Loucy (cell line): ENCODE data around the gene WFDC11.

Source experiments
- H2AFZ ChIP-seq: fragments of 200-600 bp; sonication (generic); 2 replicates; pipeline ENCODE4 v1.6.0; 2016; ENCODE audit warnings: antibody characterized with exemption, mild to moderate bottlenecking, low read length, moderate library complexity
- H3F3A ChIP-seq: fragments of 200-600 bp; 2 replicates; pipeline ENCODE4 v1.6.0; 2016; ENCODE audit warnings: antibody characterized with exemption, low read depth, mild to moderate bottlenecking
- H3K27me3 ChIP-seq: fragments of 200-600 bp; sonication (generic); 2 replicates; pipeline ENCODE4 v1.6.1; 2014; ENCODE audit warnings: low read length, mild to moderate bottlenecking; ENCODE audit not compliant: insufficient read depth, poor library complexity, severe bottlenecking
- H3K36me3 ChIP-seq: fragments of 200-600 bp; sonication (generic); 2 replicates; pipeline ENCODE4 v1.6.1; 2016; ENCODE audit warnings: low read length; ENCODE audit not compliant: insufficient read depth
- H3K4me1 ChIP-seq: fragments of 200-600 bp; sonication (generic); 2 replicates; pipeline ENCODE4 v1.5.1; 2014; ENCODE audit warnings: low read length, mild to moderate bottlenecking; ENCODE audit not compliant: insufficient read depth, poor library complexity, severe bottlenecking
- H3K4me2 ChIP-seq: fragments of 200-600 bp; sonication (generic); 2 replicates; pipeline ENCODE4 v1.6.0; 2014; ENCODE audit warnings: antibody characterized with exemption, low read length, low read depth, mild to moderate bottlenecking; ENCODE audit not compliant: poor library complexity, severe bottlenecking
- H3K4me3 ChIP-seq: fragments of 200-600 bp; sonication (generic); 2 replicates; pipeline ENCODE4 v1.5.1; 2014; ENCODE audit warnings: low read length, mild to moderate bottlenecking, mixed read lengths; ENCODE audit not compliant: poor library complexity, severe bottlenecking
- H3K79me2 ChIP-seq: fragments of 200-600 bp; sonication (generic); 2 replicates; pipeline ENCODE4 v1.6.1; 2014; ENCODE audit warnings: low read length; ENCODE audit not compliant: insufficient read depth
- H3K9ac ChIP-seq: fragments of 200-600 bp; sonication (generic); 2 replicates; pipeline ENCODE4 v1.6.0; 2014; ENCODE audit warnings: mild to moderate bottlenecking, low read depth, low read length, moderate library complexity; ENCODE audit not compliant: poor library complexity, severe bottlenecking
- H3K9me2 ChIP-seq: fragments of 200-600 bp; sonication (generic); replicated peaks from 2 replicates; pipeline ENCODE4 v1.6.1; 2016; ENCODE audit warnings: low read depth, low read length, mixed read lengths
- H3K9me3 ChIP-seq: fragments of 200-600 bp; sonication (generic); 2 replicates; pipeline ENCODE4 v1.6.1; 2014; ENCODE audit warnings: mild to moderate bottlenecking, antibody characterized with exemption, low read length, low read depth; ENCODE audit not compliant: insufficient read depth
- H4K20me1 ChIP-seq: fragments of 200-600 bp; sonication (generic); 2 replicates; pipeline ENCODE4 v1.6.0; 2014; ENCODE audit warnings: antibody characterized with exemption, low read length, mild to moderate bottlenecking; ENCODE audit not compliant: insufficient read depth, poor library complexity, severe bottlenecking
- EZH2phosphoT487 ChIP-seq: fragments of 200-600 bp; IDR thresholded peaks from 2 replicates; pipeline ENCODE4 v1.6.1; 2018; ENCODE audit warnings: antibody characterized with exemption, mild to moderate bottlenecking, moderate library complexity, borderline replicate concordance
- TF ChIP-seq, protein P1 (sequence below): fragments of 200-600 bp; sonication (generic); conservative IDR thresholded peaks from 2 replicates; pipeline ENCODE4 v1.5.1; 2014; ENCODE audit warnings: mild to moderate bottlenecking, antibody characterized with exemption, low read length

The WFDC11 gene

DNA sequence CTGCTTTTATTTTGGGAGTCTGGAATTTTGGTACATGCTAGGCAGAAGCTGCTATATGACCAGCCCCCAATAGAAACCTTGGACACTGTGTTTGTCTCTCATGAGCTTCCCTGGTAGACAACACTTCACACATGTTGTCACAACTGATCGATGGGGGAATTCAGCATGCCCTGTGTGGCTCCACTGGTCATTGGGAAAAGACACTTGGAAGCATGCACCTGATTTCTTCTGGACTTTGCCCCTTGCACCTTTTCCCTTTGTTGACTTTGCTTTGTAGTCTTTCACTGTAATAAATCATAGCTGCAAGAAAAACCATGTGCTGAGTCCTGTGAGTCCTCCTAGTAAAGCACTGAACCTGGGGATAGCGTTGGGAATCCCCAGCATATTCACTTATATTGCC, 48.4 kb downstream of the WFDC11 start:
- Histone ChIP-seq H3K9me2 (no peaks in the 10 kb centered on the region; the same call in 1 of the 2 replicates), H3K36me3 (no peaks in the 10 kb centered on the region), H4K20me1 (no peaks in the 10 kb centered on the region), H3K9ac (no peak overlapping the region), H2AFZ (no peak overlapping the region), H3K4me1 (no peaks in the 10 kb centered on the region), H3F3A (no peaks in the 10 kb centered on the region), H3K79me2 (no peaks in the 10 kb centered on the region), H3K27me3 (no peaks in the 10 kb centered on the region), H3K9me3 (no peaks in the 10 kb centered on the region), H3K4me3 (no peak overlapping the region), H3K4me2 (no peak overlapping the region)
- no peak for TF ChIP-seq EZH2phosphoT487
- TF ChIP-seq, protein P1, sequence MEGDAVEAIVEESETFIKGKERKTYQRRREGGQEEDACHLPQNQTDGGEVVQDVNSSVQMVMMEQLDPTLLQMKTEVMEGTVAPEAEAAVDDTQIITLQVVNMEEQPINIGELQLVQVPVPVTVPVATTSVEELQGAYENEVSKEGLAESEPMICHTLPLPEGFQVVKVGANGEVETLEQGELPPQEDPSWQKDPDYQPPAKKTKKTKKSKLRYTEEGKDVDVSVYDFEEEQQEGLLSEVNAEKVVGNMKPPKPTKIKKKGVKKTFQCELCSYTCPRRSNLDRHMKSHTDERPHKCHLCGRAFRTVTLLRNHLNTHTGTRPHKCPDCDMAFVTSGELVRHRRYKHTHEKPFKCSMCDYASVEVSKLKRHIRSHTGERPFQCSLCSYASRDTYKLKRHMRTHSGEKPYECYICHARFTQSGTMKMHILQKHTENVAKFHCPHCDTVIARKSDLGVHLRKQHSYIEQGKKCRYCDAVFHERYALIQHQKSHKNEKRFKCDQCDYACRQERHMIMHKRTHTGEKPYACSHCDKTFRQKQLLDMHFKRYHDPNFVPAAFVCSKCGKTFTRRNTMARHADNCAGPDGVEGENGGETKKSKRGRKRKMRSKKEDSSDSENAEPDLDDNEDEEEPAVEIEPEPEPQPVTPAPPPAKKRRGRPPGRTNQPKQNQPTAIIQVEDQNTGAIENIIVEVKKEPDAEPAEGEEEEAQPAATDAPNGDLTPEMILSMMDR: no peak

DNA sequence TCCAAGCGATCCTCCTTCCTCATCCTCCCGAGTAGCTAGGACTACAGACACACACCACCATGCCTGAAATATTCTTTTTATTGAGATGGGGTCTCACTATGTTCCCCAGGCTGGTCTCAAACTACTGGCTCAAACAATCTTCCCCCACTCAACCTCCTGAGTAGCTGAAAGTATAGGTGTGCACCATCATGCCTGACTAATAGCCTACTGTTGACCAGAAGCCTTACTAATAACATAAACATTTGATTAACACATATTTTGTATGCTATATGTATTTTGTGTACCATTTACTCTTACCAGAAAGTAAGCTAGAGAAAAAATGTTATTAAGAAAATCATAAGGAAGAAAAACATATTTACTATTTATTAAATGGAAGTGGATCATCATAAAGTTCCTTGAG, 52.4 kb downstream of the WFDC11 start:
- Histone ChIP-seq H3K4me1 (no peaks in the 10 kb centered on the region), H3K9ac (no peak overlapping the region), H3K4me2 (no peak overlapping the region), H2AFZ (no peak overlapping the region), H3K27me3 (no peaks in the 10 kb centered on the region), H3K79me2 (no peaks in the 10 kb centered on the region), H3K4me3 (no peak overlapping the region), H3F3A (no peaks in the 10 kb centered on the region), H3K36me3 (no peaks in the 10 kb centered on the region), H3K9me3 (no peaks in the 10 kb centered on the region), H4K20me1 (no peaks in the 10 kb centered on the region), H3K9me2 (no peaks in the 10 kb centered on the region; the same call in 1 of the 2 replicates)
- TF ChIP-seq, protein P1: no peak
- TF ChIP-seq EZH2phosphoT487: no peak

DNA sequence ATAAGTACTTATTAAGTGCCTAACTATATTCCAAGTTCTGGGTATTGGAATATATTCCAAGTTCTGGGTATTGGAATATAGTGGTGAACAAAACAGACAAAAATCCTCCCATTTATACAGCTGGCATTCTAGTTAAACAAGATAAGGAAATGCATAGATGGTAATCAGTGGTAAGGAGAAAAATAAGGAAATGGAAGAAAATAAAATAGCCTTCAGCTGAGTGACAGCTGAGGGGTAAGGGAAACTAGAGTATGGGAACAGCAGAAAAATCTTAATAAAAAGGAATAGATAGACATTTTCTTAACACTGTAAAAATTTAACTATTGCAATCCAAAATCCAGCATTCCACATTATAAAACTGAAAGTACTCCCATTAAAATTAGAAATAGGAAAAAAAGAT, 57.7 kb downstream of the WFDC11 start:
- H3K9me2 ChIP-seq: no peaks in the 10 kb centered on the region
- H4K20me1 ChIP-seq: no peaks in the 10 kb centered on the region
- no peaks in the 10 kb centered on the region for H3K36me3 ChIP-seq
- H3K27me3 ChIP-seq: no peaks in the 10 kb centered on the region
- no peaks in the 10 kb centered on the region for H3F3A ChIP-seq
- H3K9ac ChIP-seq: no peak overlapping the region
- 0 out of 2 replicates have a peak, but pooled peaks cover 1% of the 10 kb centered on the region for H3K9me3 ChIP-seq
- H3K79me2 ChIP-seq: no peaks in the 10 kb centered on the region
- H3K4me2 ChIP-seq: no peak overlapping the region
- H3K4me1 ChIP-seq: no peaks in the 10 kb centered on the region
- TF ChIP-seq, protein P1: no peak
- no peak for TF ChIP-seq EZH2phosphoT487
- H2AFZ ChIP-seq: no peak overlapping the region
- H3K4me3 ChIP-seq: no peak overlapping the region
